ENCODE data around the gene SKAP2. TPM values are rescaled to one million over a fixed set of nuclear protein-coding genes. Genes with fewer than 3 reads are reported as not detected.

Gene SKAP2
- total and polyA plus RNA-seq, 10 of the 15 experiments (the other 5 are each of a cell fraction or from before 2014, with no cell fraction given): 10.9 to 40.6 (median 23.5) TPM

- TF ChIP-seq, protein P1, sequence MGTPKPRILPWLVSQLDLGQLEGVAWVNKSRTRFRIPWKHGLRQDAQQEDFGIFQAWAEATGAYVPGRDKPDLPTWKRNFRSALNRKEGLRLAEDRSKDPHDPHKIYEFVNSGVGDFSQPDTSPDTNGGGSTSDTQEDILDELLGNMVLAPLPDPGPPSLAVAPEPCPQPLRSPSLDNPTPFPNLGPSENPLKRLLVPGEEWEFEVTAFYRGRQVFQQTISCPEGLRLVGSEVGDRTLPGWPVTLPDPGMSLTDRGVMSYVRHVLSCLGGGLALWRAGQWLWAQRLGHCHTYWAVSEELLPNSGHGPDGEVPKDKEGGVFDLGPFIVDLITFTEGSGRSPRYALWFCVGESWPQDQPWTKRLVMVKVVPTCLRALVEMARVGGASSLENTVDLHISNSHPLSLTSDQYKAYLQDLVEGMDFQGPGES (IDR thresholded peaks at IDR 0.05): no peak
- no peak for TF ChIP-seq ZSCAN29 (IDR thresholded peaks at IDR 0.05)
- TF ChIP-seq E4F1 (IDR thresholded peaks at IDR 0.05; ENCODE audit: borderline replicate concordance, partially characterized antibody): no peak
Observed at GRCh38 chr7:26638140-26638539, 226.2 kb downstream of the SKAP2 start (continued).

DNA sequence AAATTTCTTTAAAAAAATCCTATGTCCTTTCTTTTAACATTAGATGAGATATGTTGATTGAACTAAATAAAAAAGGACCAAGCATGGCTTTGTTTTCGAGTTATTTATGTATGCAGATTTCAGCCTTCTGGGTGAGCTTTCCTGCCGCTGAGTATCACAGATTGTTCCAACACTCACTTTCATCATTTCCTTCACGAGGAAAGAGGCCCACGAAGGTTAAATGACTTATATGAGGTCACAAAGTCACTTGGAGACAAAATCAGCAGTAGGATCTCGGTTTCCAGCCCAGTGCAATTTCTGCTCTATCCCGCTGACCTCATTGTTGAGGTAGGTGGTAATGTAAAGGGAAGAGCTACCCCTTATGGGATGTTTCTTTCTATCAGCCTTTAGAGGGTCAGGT lies 226.8 kb downstream of the SKAP2 start:
- ChIA-PET SMC1A (ENCODE audit: uncharacterized antibody, unreplicated experiment) (no interaction called here), CTCF (no interaction called here), RAD21 (ENCODE audit: unreplicated experiment) (no interaction called here), POLR2A (no interaction called here)
- in situ Hi-C loops (cut with MboI) (no loop called here), intact Hi-C loops (cut with micrococcal nuclease; ENCODE audit: unreplicated experiment) (no loop called here)
- no peaks in the 10 kb centered on the region for H3K4me1 ChIP-seq (ENCODE audit: control insufficient read depth, insufficient read depth, low read length)
- no peak overlapping the region for H3K9ac ChIP-seq (ENCODE audit: control insufficient read depth, insufficient read depth, low read length)
- DNase-seq (ENCODE audit: low read depth, low spot score) (no peak), ATAC-seq (no peak), FAIRE-seq (no peak)
- no peaks in the 10 kb centered on the region for H3K27me3 ChIP-seq (replicated peaks in 1 of 2; ENCODE audit: control insufficient read depth in 2 of 2, insufficient read depth in 2 of 2, low read length in 1 of 2)
- no peaks in the 10 kb centered on the region for H3K9me3 ChIP-seq (replicated peaks; ENCODE audit: control insufficient read depth, insufficient read depth, low read length)
- no peaks in the 10 kb centered on the region for H4K20me1 ChIP-seq (ENCODE audit: control insufficient read depth, insufficient read depth)
- no peak overlapping the region for H3K4me2 ChIP-seq (ENCODE audit: control insufficient read depth, insufficient read depth)
- WGBS (ENCODE audit: insufficient coverage, insufficient replicate concordance, low lambda C conversion rate, missing lambda C conversion rate): 36% methylated on average over 6 of the region's 6 CpGs
- H3K36me3 ChIP-seq (ENCODE audit: control insufficient read depth in 2 of 2, insufficient read depth in 2 of 2, low read length in 1 of 2): no peaks in the 10 kb centered on the region
- no TSS peak for BruUV-seq (replicated peaks)
- H3K4me3 ChIP-seq: no peak overlapping the region
- H3K27ac ChIP-seq (ENCODE audit: control insufficient read depth, insufficient read depth): no peak overlapping the region
- no peaks in the 10 kb centered on the region for H3K79me2 ChIP-seq (ENCODE audit: control insufficient read depth, insufficient read depth, low read length)
- H2AFZ ChIP-seq (ENCODE audit: control insufficient read depth, low read depth, low read length): no peak overlapping the region
- TF ChIP-seq ZNF274 (IDR thresholded peaks at IDR 0.05; ENCODE audit: insufficient read depth, insufficient read length) (no peak), BCL3 (IDR thresholded peaks at IDR 0.05; ENCODE audit: borderline replicate concordance, insufficient read depth, low read depth, low read length, poor library complexity, severe bottlenecking) (no peak), SMAD1 (IDR thresholded peaks at IDR 0.05; ENCODE audit: low read depth, partially characterized antibody) (no peak), FOXM1 (IDR thresholded peaks at IDR 0.05; ENCODE audit: low read depth, low read length) (no peak), TCF7 (IDR thresholded peaks at IDR 0.05; ENCODE audit: borderline replicate concordance) (no peak), ASH2L (IDR thresholded peaks at IDR 0.05; ENCODE audit: borderline replicate concordance, low read depth) (no peak), IKZF1 (conservative IDR thresholded peaks at IDR 0.05) (no peak), MYB (IDR thresholded peaks at IDR 0.05; ENCODE audit: borderline replicate concordance, low read depth, low read length) (no peak), PML (IDR thresholded peaks at IDR 0.05; ENCODE audit: low read length) (no peak), MYC (IDR thresholded peaks at IDR 0.05; ENCODE audit: insufficient read depth, insufficient read length, insufficient replicate concordance, low read length, severe bottlenecking) (no peak), ZBTB11 (CRISPR knock-in tag; IDR thresholded peaks at IDR 0.05) (no peak), MEF2A (IDR thresholded peaks at IDR 0.05; ENCODE audit: insufficient read depth, low read depth, low read length) (no peak)

All from GM12878 (cell line).